ENCODE results near the gene LRCH4.

The LRCH4 gene

GRCh38 chr7:100613412-100614175 lies 27.7 kb upstream of the LRCH4 start:
- TF ChIP-seq, protein P1, sequence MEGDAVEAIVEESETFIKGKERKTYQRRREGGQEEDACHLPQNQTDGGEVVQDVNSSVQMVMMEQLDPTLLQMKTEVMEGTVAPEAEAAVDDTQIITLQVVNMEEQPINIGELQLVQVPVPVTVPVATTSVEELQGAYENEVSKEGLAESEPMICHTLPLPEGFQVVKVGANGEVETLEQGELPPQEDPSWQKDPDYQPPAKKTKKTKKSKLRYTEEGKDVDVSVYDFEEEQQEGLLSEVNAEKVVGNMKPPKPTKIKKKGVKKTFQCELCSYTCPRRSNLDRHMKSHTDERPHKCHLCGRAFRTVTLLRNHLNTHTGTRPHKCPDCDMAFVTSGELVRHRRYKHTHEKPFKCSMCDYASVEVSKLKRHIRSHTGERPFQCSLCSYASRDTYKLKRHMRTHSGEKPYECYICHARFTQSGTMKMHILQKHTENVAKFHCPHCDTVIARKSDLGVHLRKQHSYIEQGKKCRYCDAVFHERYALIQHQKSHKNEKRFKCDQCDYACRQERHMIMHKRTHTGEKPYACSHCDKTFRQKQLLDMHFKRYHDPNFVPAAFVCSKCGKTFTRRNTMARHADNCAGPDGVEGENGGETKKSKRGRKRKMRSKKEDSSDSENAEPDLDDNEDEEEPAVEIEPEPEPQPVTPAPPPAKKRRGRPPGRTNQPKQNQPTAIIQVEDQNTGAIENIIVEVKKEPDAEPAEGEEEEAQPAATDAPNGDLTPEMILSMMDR (IDR thresholded peaks at IDR 0.05; ENCODE audit: low read depth, low read length): no peak

DNA sequence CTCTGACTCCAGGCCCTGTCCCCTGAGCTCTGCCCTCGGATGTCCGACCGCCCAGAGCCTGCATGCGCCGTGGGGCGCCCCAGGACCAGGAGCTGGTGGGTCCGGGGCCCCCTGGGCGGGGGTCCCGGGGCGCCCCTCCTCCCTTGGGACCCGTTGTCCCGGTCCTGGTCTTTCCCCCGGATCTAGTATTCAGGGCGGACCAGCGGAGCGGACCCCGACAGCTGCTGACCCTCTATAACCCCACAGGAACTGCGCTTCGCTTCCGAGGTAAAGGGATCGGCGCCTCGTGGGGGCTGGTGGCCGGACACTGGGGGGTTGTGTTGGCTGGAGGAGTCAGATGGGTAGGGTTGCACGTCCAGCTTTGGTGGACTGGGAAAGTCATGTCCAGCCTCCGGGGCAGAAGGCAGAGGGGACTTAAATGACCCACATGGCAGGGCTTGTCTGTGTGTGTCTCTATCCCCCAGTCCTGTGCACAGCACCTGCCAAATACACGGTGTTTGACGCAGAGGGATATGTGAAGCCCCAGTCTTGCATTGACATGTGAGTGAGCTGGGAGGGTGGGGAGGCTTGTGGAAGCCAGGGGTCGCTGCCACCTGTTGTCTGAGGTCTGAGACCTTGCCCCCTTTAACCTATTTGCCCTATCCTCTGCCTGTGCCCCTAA lies 26.9 kb upstream of the LRCH4 start:
- TF ChIP-seq, protein P1 (IDR thresholded peaks at IDR 0.05; ENCODE audit: low read depth, low read length): no peak
- no peak for DNase-seq (ENCODE audit: low read depth in 2 of 2)
- H3K4me3 ChIP-seq (replicated peaks in 1 of 2; ENCODE audit: low read depth in 2 of 2, low read length in 2 of 2): peak overlapping the region; percentile 79 to 88

More at GRCh38 chr7:100613412-100614175, 27.7 kb upstream of the LRCH4 start:
- DNase-seq (ENCODE audit: low read depth in 2 of 2): no peak
- peak overlapping the region in 1 of 2 donors; percentile 79 for H3K4me3 ChIP-seq (replicated peaks in 1 of 2; ENCODE audit: low read depth in 2 of 2, low read length in 2 of 2)

- TF ChIP-seq, protein P1 (IDR thresholded peaks at IDR 0.05; ENCODE audit: low read depth, low read length): no peak
- peak within 1 kb of the TSS; percentile 79 to 88 for H3K4me3 ChIP-seq (replicated peaks in 1 of 2; ENCODE audit: low read depth in 2 of 2, low read length in 2 of 2)
- DNase-seq (ENCODE audit: low read depth in 2 of 2): peak; percentile 99 to 100
Measured at GRCh38 chr7:100611983-100612729, 26.2 kb upstream of the LRCH4 start, which contains the start of gene MOSPD3. Gene MOSPD3, plus strand, starts transcription at chr7:100612540. Its CDS starts 252 bp downstream, at chr7:100612792.

DNA sequence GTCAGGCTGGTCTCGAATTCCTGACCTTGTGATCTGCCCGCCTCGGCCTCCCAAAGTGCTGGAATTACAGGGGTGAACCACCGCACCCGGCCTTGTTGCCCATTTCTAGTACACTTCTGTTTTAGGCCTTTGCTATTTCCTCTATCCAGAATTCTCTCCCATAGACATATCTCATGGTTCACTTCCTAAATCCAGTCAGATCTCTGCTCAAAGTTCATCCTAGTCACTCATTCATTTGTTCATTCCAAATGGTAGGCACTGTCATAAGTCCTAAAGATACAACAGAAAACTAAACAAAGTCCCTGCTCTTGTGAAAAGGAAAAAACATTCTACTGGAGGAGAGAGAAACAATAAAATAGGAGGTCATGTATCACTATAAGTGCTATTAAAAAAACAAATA lies 24.0 kb upstream of the LRCH4 start:
- no peak for DNase-seq (ENCODE audit: low read depth in 2 of 2)
- no peak overlapping the region for H3K4me3 ChIP-seq (replicated peaks in 1 of 2; ENCODE audit: low read depth in 2 of 2, low read length in 2 of 2)
- TF ChIP-seq, protein P1 (IDR thresholded peaks at IDR 0.05; ENCODE audit: low read depth, low read length): no peak

GRCh38 chr7:100607111-100607510 lies 21.2 kb upstream of the LRCH4 start:
- peak in 1 of 2 donors; percentile 67 for DNase-seq (ENCODE audit: low read depth in 2 of 2)
- TF ChIP-seq, protein P1 (IDR thresholded peaks at IDR 0.05; ENCODE audit: low read depth, low read length): peak; percentile 11
- no peak overlapping the region for H3K4me3 ChIP-seq (replicated peaks in 1 of 2; ENCODE audit: low read depth in 2 of 2, low read length in 2 of 2)

- no peak for DNase-seq (ENCODE audit: low read depth in 2 of 2)
- no peak overlapping the region for H3K4me3 ChIP-seq (replicated peaks in 1 of 2; ENCODE audit: low read depth in 2 of 2, low read length in 2 of 2)
- TF ChIP-seq, protein P1 (IDR thresholded peaks at IDR 0.05; ENCODE audit: low read depth, low read length): no peak
Measured at GRCh38 chr7:100606313-100606712, 20.4 kb upstream of the LRCH4 start.
